Activated naive CD4-positive, alpha-beta T cell treated with Interleukin-2 at 50 U/mL for 16 hours (primary cell): ENCODE measurements around the gene ULK3.

Source experiments
- DNase-seq: peaks from one replicate; pipeline ENCODE4 v3.0.0-alpha.2; 2020

The ULK3 gene

GRCh38 chr15:74798388-74799254, 44.3 kb downstream of the ULK3 start:
- no peak for DNase-seq

GRCh38 chr15:74795966-74796625, 46.9 kb downstream of the ULK3 start:
- DNase-seq = peak; percentile 49

- DNase-seq = no peak
These were observed 48.0 kb downstream of the ULK3 start for GRCh38 chr15:74794970-74795349.

GRCh38 chr15:74794248-74794969, 48.5 kb downstream of the ULK3 start:
- DNase-seq = no peak

- DNase-seq = peak; percentile 77
These were observed 49.6 kb downstream of the ULK3 start for GRCh38 chr15:74793135-74794028.

GRCh38 chr15:74792227-74793016, 50.5 kb downstream of the ULK3 start:
- no peak for DNase-seq

GRCh38 chr15:74791667-74792066, 51.3 kb downstream of the ULK3 start:
- DNase-seq = no peak

- no peak for DNase-seq
These were observed 51.9 kb downstream of the ULK3 start for GRCh38 chr15:74791007-74791406.

GRCh38 chr15:74790080-74790916, 52.7 kb downstream of the ULK3 start:
- DNase-seq = peak; percentile 51

GRCh38 chr15:74789741-74790079, 53.2 kb downstream of the ULK3 start:
- DNase-seq = no peak

- no peak for DNase-seq
These were observed 53.8 kb downstream of the ULK3 start for GRCh38 chr15:74789171-74789631.

- DNase-seq = peak; percentile 47
These were observed 54.2 kb downstream of the ULK3 start for GRCh38 chr15:74788683-74789151.

- no peak for DNase-seq
These were observed 54.8 kb downstream of the ULK3 start for GRCh38 chr15:74788042-74788682.

- DNase-seq = peak; percentile 92
These were observed 55.5 kb downstream of the ULK3 start for GRCh38 chr15:74787251-74788041.

GRCh38 chr15:74786551-74787165, 56.3 kb downstream of the ULK3 start:
- DNase-seq = no peak
